ENCODE measurements around the gene PRDM12. TPM values are rescaled to one million over a fixed set of nuclear protein-coding genes. Genes with fewer than 3 reads are reported as not detected.
A peak's percentile ranks its signal among the peaks of the same experiment; 100 is the strongest.

Gene PRDM12
- total RNA-seq, 1 donor from 2014 or later = 0.98 TPM

- H3K27me3 Mint-ChIP-seq (ENCODE audit: unreplicated experiment) = peaks cover 2% of the 10 kb centered on the region
These were observed 23.2 kb downstream of the PRDM12 start for GRCh38 chr9:130687615-130688014.

DNA sequence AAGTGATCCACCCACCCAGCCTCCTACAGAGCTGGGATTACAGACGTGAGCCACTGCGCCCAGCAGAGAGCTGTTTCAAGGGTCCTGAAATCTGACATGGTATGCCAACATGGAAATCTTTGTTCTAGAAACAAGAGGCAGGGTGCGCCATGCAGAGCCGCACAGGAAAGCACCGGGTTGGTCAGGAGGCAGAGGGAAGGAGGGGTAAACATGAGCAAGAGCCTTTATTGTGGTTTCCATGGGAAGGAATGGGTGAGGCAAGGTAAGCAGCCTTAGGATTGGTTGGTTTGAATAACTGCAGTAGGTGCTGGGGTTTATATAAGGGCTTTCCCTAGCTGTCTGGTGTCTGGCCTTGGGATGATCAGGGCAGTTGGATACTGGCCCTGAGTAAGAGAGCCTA is 23.7 kb downstream of the PRDM12 start:
- Mint-ChIP-seq H3K27me3 (ENCODE audit: unreplicated experiment) (peaks cover 2% of the 10 kb centered on the region), H3K4me3 (ENCODE audit: unreplicated experiment) (no peak overlapping the region), H3K9me3 (ENCODE audit: unreplicated experiment) (peaks cover 7% of the 10 kb centered on the region), H3K36me3 (ENCODE audit: unreplicated experiment) (peaks cover 8% of the 10 kb centered on the region), H3K27ac (ENCODE audit: unreplicated experiment) (no peak overlapping the region), H3K4me1 (ENCODE audit: low read depth, unreplicated experiment) (peaks cover 8% of the 10 kb centered on the region)
- no peak for DNase-seq
- TF ChIP-seq, protein P1, sequence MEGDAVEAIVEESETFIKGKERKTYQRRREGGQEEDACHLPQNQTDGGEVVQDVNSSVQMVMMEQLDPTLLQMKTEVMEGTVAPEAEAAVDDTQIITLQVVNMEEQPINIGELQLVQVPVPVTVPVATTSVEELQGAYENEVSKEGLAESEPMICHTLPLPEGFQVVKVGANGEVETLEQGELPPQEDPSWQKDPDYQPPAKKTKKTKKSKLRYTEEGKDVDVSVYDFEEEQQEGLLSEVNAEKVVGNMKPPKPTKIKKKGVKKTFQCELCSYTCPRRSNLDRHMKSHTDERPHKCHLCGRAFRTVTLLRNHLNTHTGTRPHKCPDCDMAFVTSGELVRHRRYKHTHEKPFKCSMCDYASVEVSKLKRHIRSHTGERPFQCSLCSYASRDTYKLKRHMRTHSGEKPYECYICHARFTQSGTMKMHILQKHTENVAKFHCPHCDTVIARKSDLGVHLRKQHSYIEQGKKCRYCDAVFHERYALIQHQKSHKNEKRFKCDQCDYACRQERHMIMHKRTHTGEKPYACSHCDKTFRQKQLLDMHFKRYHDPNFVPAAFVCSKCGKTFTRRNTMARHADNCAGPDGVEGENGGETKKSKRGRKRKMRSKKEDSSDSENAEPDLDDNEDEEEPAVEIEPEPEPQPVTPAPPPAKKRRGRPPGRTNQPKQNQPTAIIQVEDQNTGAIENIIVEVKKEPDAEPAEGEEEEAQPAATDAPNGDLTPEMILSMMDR (IDR thresholded peaks at IDR 0.05; ENCODE audit: partially characterized antibody, unreplicated experiment) = no peak

More at GRCh38 chr9:130687615-130688014, 23.2 kb downstream of the PRDM12 start:
- H3K9me3 Mint-ChIP-seq (ENCODE audit: unreplicated experiment) = peaks cover 5% of the 10 kb centered on the region
- no peak overlapping the region for H3K27ac Mint-ChIP-seq (ENCODE audit: unreplicated experiment)
- DNase-seq = no peak
- peaks cover 5% of the 10 kb centered on the region for H3K4me1 Mint-ChIP-seq (ENCODE audit: low read depth, unreplicated experiment)
- no peak overlapping the region for H3K4me3 Mint-ChIP-seq (ENCODE audit: unreplicated experiment)
- TF ChIP-seq, protein P1 (IDR thresholded peaks at IDR 0.05; ENCODE audit: partially characterized antibody, unreplicated experiment) = no peak
- peaks cover 8% of the 10 kb centered on the region for H3K36me3 Mint-ChIP-seq (ENCODE audit: unreplicated experiment)

GRCh38 chr9:130689572-130689936 is 25.2 kb downstream of the PRDM12 start:
- DNase-seq = no peak
- no peak overlapping the region for H3K27ac Mint-ChIP-seq (ENCODE audit: unreplicated experiment)
- peaks cover 12% of the 10 kb centered on the region for H3K9me3 Mint-ChIP-seq (ENCODE audit: unreplicated experiment)
- TF ChIP-seq, protein P1 (IDR thresholded peaks at IDR 0.05; ENCODE audit: partially characterized antibody, unreplicated experiment) = no peak
- H3K4me3 Mint-ChIP-seq (ENCODE audit: unreplicated experiment) = no peak overlapping the region
- peaks cover 8% of the 10 kb centered on the region for H3K36me3 Mint-ChIP-seq (ENCODE audit: unreplicated experiment)
- H3K4me1 Mint-ChIP-seq (ENCODE audit: low read depth, unreplicated experiment) = peaks cover 15% of the 10 kb centered on the region
- H3K27me3 Mint-ChIP-seq (ENCODE audit: unreplicated experiment) = peaks cover 8% of the 10 kb centered on the region

- TF ChIP-seq, protein P1 (IDR thresholded peaks at IDR 0.05; ENCODE audit: partially characterized antibody, unreplicated experiment) = no peak
- no peak for DNase-seq
- Mint-ChIP-seq H3K27ac (ENCODE audit: unreplicated experiment) (no peak overlapping the region), H3K36me3 (ENCODE audit: unreplicated experiment) (peaks cover 2% of the 10 kb centered on the region), H3K27me3 (ENCODE audit: unreplicated experiment) (peaks cover 9% of the 10 kb centered on the region), H3K4me1 (ENCODE audit: low read depth, unreplicated experiment) (peaks cover 18% of the 10 kb centered on the region), H3K4me3 (ENCODE audit: unreplicated experiment) (no peak overlapping the region), H3K9me3 (ENCODE audit: unreplicated experiment) (peaks cover 12% of the 10 kb centered on the region)
These were observed 25.7 kb downstream of the PRDM12 start for GRCh38 chr9:130689937-130690700.

DNA sequence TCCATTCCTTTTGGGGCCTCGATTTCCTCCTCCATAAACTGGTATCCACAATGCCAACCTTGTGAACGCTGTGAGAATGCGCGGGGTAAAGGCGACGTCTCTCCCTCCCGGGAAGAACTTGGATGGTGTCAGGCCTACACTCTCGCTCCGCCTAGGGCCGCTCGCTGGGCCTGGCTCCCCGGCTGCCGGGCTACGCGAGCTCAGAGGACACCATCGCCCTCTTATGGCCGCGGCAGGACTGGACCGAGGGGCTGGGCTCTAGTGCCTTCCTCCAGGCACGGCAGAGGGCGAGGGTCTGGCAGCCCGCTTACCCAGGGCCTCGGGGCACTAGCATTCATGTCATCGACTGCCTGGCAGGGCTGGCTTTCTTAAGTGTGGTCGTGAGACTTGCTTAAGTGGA is 27.9 kb downstream of the PRDM12 start:
- Mint-ChIP-seq H3K4me1 (ENCODE audit: low read depth, unreplicated experiment) (peaks cover 21% of the 10 kb centered on the region), H3K9me3 (ENCODE audit: unreplicated experiment) (peaks cover 18% of the 10 kb centered on the region), H3K36me3 (ENCODE audit: unreplicated experiment) (no peaks in the 10 kb centered on the region), H3K27ac (ENCODE audit: unreplicated experiment) (peak overlapping the region; percentile 96), H3K27me3 (ENCODE audit: unreplicated experiment) (peaks cover 10% of the 10 kb centered on the region), H3K4me3 (ENCODE audit: unreplicated experiment) (peak overlapping the region; percentile 98)
- peak; percentile 94 for DNase-seq
- TF ChIP-seq, protein P1 (IDR thresholded peaks at IDR 0.05; ENCODE audit: partially characterized antibody, unreplicated experiment) = peak; percentile 63

Data from glutamatergic neuron (in vitro differentiated cells).